Measurements from ENCODE around the gene CAMK1G.
A peak's percentile ranks its signal among the peaks of the same experiment; 100 is the strongest.

The CAMK1G gene

GRCh38 chr1:209565759-209566678 is 17.5 kb upstream of the CAMK1G start:
- peak; percentile 79 for DNase-seq

- peak; percentile 92 for DNase-seq
Measured at GRCh38 chr1:209567698-209568175, 15.8 kb upstream of the CAMK1G start.

- peak; percentile 61 for DNase-seq
Measured at GRCh38 chr1:209569455-209570207, 13.9 kb upstream of the CAMK1G start.

GRCh38 chr1:209570743-209571142 is 12.8 kb upstream of the CAMK1G start:
- DNase-seq = no peak

- peak; percentile 57 for DNase-seq
Measured at GRCh38 chr1:209576392-209577197, 6.9 kb upstream of the CAMK1G start.

GRCh38 chr1:209577346-209577745 is 6.2 kb upstream of the CAMK1G start:
- DNase-seq = no peak

GRCh38 chr1:209580577-209580976 is 2.9 kb upstream of the CAMK1G start:
- DNase-seq = peak; percentile 9

- DNase-seq = no peak
Measured at GRCh38 chr1:209584231-209584672, 738 bp downstream of the CAMK1G start.

- no peak for DNase-seq
Measured at GRCh38 chr1:209585197-209585596, 1.7 kb downstream of the CAMK1G start.

GRCh38 chr1:209585672-209586071 is 2.2 kb downstream of the CAMK1G start:
- DNase-seq = peak; percentile 39

- no peak for DNase-seq
Measured at GRCh38 chr1:209586221-209586740, 2.8 kb downstream of the CAMK1G start.

- DNase-seq = peak; percentile 49
Measured at GRCh38 chr1:209587789-209588188, 4.3 kb downstream of the CAMK1G start.

GRCh38 chr1:209589440-209589839 is 5.9 kb downstream of the CAMK1G start:
- no peak for DNase-seq

- no peak for DNase-seq
Measured at GRCh38 chr1:209589863-209590262, 6.3 kb downstream of the CAMK1G start.

GRCh38 chr1:209590405-209590804 is 6.9 kb downstream of the CAMK1G start:
- DNase-seq = peak; percentile 17

- no peak for DNase-seq
Measured at GRCh38 chr1:209593747-209594146, 10.2 kb downstream of the CAMK1G start.

GRCh38 chr1:209594440-209594839 is 10.9 kb downstream of the CAMK1G start:
- no peak for DNase-seq

GRCh38 chr1:209595028-209595427 is 11.5 kb downstream of the CAMK1G start:
- no peak for DNase-seq

- DNase-seq = no peak
Measured at GRCh38 chr1:209595599-209596285, 12.2 kb downstream of the CAMK1G start.

GRCh38 chr1:209597499-209597898 is 14.0 kb downstream of the CAMK1G start:
- DNase-seq = no peak

GRCh38 chr1:209598227-209598626 is 14.7 kb downstream of the CAMK1G start:
- no peak for DNase-seq

GRCh38 chr1:209600541-209600940 is 17.0 kb downstream of the CAMK1G start:
- peak; percentile 42 for DNase-seq
